Activated naive CD8-positive, alpha-beta T cell treated with anti-CD3 and anti-CD28 coated beads, Interleukin-2, amount 50 U/mL, for 16 hours (primary cell): ENCODE data around the gene FOXK1.

Source experiments
- DNase-seq: peaks from one replicate; pipeline ENCODE4 v3.0.0-alpha.2; 2020; ENCODE audit warnings: low read depth, low spot score

FOXK1 gene

DNA sequence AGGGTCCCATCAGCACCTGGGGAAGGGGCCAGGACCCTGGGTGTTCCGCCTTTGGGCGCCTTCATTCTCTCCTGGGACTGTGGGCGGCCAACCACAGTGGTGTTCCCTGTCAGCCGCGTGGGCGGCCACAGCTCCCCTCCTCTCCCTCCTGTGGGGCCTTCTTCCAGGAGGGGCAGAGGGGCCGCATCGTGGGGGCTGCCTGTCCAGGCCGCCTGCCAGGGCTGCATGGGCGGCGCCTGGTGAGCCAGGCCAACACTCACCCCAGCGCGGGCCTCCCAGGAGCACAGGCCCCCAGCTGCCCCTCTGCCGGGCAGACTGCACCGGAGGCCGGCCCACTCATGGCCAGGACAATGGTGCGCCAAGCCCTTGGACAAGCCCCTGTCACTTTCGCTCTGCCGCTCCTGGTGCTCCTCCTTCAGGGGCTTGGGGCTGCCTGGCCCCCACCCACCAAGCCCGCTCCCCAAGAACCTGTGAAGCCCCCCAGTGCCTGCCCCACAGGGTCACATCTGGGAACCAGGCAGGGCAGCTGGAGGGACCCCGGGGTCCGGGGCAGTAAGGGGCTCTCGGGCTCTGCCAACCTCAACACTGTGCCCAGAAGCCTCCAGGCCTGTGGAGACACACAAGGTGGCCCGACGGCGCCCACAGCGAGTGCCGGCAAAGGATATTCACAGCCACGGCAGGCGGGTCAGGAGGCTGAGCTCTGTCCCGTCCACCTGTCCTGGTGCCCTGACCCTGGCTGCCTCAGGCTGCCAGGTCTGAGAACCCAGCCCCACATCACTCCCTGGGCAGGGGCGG is 136.1 kb downstream of the FOXK1 start:
- DNase-seq, result no peak

DNA sequence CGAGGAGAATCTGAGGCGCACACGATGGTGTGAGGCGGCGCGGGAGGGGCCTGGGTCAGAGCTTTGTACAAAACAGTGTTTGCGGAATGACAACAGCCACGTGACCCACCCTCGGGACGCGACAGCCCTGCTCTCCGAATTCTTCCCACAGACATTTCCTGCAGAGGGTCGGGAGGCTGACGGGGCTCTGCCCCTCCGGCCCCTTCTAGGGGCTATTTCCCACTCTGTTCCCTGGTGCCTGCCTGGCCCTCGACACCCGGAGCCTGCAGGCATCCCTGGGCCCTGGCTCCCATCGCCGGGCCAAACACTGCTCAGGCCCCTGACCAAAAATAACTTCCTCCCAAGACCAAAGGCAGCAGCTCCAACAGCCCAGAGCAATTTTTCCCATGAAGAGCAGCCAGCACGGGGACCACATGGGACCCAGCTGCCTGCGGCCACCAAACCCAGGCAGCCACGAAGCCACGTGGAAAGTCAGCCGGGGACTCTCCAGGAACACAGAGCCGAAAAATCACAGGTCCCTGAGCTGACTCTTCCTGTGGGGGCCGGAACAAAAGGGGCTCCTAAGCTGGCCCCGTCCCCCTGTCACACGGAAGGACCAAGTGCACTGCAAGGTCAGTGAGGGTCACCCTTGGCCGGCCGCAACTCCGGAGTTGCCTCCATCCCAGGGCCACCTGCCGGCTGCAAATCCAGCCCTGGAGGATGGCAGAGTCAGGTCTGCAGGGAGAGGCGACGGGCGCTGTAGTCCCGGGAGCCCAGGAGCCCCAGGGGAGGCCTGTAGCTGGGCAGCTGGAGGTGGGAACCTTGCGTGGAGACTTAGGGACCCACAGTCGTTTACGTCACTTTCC is 137.7 kb downstream of the FOXK1 start:
- no peak for DNase-seq

DNA sequence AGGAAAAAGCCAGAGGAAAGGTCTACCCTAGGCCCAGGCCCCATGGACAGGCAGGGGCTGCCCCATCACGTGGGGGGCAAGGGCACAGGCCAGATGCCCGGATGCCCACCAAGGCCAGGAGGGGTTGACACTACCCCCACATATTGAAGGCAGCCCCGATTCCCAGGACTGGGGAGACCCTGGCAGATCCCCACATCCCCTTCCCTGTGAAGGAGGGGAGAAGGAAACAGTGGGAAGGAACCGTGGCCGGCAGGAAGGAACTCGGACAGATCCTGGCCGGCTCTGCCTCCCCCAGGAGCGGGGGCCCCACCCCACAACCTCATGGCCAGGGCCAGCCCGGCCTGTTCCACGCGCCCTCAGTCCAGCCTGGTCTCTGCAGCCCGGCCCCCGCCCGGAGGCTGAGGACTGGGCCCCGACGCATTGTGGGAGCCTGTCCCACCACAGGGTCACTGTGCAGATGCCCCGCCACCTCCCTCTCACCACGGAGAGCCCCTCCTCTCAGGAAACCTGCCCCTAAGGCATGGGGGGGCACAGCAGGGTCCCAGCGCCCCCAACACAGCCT is 138.4 kb downstream of the FOXK1 start:
- no peak for DNase-seq
